Astrocyte of the spinal cord (primary cell): Measurements from ENCODE around the gene HDAC4.

Experiments
- DNase-seq: peaks from one replicate; pipeline ENCODE4 v3.0.0; 2011; ENCODE audit warnings: low read depth, low spot score
- H3K4me3 ChIP-seq: 2 replicates; pipeline ENCODE4 v1.5.1; 2011; ENCODE audit warnings: low read depth, mild to moderate bottlenecking, low read length, moderate library complexity
- in situ Hi-C: cut with HindIII; loops from 2 replicates; pipeline ENCODE4 v1.10.0; 2017; ENCODE audit warnings: low sequenced_read_pairs
- TF ChIP-seq, protein P1 (sequence below): IDR thresholded peaks from 2 replicates; pipeline ENCODE4 v1.5.1; 2012; ENCODE audit warnings: low read depth, mild to moderate bottlenecking, low read length, inconsistent platforms

The HDAC4 gene

DNA sequence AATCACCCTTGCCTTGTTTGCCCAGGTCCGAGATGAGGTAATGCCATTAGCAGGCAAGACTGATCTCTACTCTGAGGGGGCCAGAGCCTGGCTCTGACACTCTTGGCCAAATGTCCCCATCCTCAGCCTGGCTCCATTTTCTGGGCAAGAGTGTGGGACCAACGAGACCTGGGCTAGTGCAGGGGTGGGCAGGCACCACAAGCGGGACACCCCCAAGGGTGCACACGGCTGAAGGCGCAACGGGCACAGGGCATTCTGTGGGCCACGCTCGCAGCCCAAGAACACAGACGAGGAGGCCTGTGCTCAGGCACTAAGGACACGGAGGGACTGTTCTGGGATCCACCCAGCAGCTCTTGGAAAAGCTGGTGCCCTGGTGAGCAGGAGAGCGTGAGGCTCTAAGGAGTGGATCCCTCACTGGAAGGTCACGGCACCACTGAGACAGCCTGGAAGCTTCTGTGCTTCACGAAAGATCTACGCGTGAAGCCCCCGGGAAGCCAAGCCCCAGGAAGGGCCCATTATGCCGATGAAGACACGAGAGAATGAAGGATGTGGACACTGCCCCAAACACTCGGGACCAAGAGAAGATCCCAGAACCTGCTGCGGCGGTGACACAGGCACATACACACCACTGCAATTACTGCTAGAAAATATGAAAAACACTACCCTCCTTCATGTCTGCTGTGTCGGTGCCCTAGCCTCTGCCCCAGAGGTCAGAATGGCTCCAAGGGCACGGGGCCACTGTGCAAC is 138.2 kb downstream of the HDAC4 start:
- in situ Hi-C loops: no loop called here
- TF ChIP-seq, protein P1, sequence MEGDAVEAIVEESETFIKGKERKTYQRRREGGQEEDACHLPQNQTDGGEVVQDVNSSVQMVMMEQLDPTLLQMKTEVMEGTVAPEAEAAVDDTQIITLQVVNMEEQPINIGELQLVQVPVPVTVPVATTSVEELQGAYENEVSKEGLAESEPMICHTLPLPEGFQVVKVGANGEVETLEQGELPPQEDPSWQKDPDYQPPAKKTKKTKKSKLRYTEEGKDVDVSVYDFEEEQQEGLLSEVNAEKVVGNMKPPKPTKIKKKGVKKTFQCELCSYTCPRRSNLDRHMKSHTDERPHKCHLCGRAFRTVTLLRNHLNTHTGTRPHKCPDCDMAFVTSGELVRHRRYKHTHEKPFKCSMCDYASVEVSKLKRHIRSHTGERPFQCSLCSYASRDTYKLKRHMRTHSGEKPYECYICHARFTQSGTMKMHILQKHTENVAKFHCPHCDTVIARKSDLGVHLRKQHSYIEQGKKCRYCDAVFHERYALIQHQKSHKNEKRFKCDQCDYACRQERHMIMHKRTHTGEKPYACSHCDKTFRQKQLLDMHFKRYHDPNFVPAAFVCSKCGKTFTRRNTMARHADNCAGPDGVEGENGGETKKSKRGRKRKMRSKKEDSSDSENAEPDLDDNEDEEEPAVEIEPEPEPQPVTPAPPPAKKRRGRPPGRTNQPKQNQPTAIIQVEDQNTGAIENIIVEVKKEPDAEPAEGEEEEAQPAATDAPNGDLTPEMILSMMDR: no peak
- DNase-seq: no peak
- no peak overlapping the region for H3K4me3 ChIP-seq

DNA sequence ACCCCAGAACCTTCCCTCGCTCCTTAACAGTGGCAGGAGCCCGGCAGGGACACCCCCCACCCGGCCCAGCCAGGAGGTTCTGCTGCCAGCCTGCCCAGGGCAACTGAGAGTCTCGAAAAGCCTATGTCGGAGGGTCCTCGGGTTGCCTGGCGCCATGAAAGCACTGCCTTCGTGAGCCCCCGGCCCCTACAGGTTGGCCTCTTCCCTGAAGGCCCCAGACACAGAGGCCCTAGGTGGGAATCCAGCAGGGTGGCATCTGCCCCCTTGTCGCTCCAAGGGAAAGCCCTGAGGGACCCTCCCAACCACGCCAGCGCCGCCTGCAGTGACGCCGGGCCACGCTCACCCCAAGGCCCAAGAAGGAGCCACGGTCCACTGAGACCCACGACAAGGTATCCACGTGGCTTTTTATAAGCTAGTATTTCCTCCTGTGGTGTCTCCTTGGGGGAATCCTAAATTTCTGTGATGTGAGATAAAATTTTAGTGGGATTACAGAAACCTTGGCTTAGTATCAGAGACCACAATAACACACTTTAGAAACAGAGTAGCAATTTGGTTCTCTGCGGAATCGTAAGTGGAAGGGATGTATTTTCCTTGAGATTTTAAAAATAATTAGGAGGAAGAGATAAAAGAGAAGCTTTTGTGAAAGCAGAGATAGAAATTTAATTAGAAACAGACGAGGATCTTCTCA is 138.9 kb downstream of the HDAC4 start:
- no peak overlapping the region for H3K4me3 ChIP-seq
- DNase-seq: no peak
- TF ChIP-seq, protein P1: no peak
- in situ Hi-C loops: no loop called here

DNA sequence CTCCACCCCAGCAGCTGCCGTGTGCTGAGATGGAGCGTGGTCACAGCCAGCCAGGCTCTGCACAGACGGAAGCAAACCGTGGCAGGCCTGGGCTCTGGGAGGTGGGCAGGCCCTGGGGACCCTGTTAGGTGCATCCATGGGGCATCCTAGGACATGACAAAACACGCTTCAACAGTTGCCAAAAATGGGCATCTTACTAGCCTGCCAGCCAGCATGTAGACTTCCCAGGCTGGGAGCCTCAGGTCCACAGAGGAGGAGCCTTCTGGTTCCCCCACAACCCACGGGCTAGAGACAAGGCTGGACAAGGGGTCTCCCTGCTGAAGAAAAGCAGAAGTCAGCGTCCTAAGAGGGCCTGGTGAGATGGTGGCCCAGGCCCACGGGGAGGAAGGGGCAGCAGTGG is 139.5 kb downstream of the HDAC4 start:
- no peak overlapping the region for H3K4me3 ChIP-seq
- DNase-seq: no peak
- in situ Hi-C loops: no loop called here
- TF ChIP-seq, protein P1: no peak

DNA sequence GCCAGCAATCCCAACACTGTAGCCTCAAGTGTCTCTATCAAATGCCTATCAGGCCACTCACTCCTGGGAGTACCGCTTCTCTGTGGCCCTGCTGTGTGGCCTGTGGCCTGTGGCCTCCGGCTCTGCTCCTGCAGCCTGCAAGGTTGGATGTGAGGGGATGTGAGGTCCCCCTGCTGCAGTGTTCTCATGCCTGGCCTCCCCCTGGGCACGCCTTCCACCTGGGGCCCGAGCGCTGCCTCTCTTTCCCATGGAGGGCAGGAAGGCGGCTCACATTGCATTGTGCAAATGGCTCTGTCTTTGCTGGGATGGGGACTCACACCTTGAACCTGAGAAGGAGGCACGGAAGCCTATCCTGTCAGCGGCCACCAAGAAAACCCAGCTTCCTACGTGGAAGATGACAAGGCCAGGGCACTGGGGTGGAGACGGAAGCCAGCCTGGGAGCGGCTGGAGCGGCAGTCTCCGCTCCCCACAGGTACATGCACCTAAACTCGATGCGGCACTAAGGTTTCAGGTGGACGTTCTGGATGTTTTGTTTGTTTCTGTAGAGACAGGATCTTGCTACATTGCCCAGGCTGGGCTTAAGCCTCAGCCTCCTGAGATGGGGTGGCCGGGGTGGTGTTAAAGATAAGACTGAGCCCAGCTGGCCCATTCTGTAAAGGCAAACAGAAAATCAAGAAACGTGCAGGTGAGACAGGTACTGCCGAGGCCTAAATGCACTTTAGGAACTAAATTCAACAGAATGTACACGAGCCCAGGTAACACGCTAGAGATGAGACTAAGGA is 140.1 kb downstream of the HDAC4 start:
- in situ Hi-C loops: no loop called here
- DNase-seq: no peak
- TF ChIP-seq, protein P1: no peak
- no peak overlapping the region for H3K4me3 ChIP-seq

DNA sequence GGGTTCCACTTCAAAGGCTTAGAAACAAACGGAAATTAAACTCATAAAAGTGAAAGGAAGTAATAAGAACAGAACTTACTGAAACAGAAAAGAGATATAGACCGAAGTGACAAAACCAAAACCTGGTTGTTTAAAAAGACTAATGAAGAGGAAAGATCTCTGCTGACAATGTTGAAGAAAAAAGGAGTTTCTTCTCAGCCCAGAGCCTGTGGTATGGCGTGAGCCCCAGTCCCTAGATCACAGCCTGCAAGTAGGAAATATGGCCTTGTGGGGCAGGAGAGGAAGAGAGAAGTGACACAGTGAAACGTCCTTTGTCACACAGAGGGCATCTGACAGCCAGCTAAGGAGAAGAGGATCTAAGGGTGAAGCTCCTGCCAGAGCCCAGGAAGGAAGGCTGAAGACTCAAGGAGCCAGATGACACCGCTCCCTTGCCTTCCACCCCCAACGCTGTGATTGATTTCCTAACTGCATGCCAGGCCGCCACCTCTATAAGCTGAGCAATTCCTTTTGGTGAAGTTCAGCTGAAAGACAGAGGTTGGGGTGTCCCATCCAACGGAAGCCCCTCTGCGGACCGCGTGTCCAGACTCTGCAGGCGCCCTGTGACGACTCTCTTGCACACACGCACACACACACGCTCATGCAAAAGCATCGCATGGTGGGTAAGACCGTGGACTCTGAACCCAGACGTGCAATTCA is 141.1 kb downstream of the HDAC4 start:
- in situ Hi-C loops: no loop called here
- TF ChIP-seq, protein P1: no peak
- no peak for DNase-seq
- no peak overlapping the region for H3K4me3 ChIP-seq

DNA sequence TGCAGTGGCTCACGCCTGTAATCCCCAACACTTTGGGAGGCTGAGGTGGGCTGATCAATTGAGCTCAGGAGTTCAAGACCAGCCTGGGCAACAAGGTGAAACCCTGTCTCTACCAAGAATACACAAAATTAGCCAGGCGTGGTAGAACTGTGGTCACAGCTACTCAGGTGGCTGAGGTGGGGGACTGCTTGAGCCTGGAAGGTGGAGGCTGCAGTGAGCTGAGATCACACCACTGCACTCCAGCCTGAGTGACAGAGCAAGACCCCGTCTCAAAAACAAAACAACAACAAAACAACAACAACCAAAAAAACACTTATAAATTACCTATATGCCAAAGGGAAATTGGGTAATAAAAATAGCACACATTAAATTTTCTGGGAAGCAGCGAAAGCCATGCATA is 141.6 kb downstream of the HDAC4 start:
- in situ Hi-C loops: no loop called here
- no peak overlapping the region for H3K4me3 ChIP-seq
- TF ChIP-seq, protein P1: no peak
- DNase-seq: no peak
